ENCODE results near the gene APOL6.
"Not testable (repeated sequence)": the region's sequence is repeated elsewhere in the genome, so short reads cannot be mapped to it uniquely, and the experiment has no call there.

Gene APOL6

DNA sequence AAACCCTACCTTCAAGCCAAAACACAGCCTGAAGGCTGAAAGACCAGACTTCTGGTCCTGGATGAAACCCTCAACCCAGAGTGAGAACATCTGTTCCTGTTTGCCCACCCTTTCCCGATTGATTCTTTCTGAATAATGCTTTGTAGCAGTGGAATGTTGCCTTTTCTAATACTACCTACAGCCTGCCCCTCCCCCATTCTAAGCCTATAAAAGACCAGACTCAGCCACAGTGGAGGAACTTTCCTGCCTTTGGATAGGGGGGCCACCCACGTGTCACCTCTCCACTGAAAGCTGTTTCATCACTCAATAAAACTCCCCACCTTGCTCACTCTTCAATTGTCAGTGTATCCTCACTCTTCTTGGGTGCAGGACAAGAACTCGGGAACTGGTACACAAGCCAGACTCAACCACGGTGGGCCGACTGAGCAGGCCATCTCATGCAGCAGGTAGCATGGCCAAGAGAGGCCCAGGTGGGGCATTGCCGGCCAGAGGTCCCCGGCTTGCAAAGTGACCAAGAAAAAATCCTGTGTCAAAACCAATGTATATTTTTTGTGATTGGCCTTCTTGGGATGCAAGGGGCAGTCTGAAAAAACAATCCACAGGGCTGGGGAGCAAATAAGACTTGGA is 6.6 kb upstream of the APOL6 start:
- no peak for DNase-seq

DNA sequence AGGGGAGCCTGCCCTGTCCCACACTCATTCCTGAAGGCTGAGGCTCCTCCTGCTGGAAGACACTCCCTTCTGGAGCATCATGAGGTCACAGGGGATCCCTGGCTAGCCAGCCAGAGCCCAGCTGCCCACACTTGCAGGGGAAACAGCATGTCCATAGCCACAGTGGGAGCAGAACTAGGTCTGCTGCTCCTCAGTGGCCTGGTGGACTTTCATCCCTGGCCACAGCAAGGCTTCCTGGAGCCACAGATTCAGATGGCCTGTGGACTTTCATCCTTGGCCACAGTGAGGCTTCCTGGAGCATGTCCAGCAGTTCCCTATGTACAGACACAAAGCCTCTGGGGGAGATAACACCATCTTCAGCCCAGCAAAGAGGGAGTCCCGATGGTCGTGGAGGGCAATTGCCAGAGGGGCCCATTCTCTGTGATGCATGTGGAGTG is 5.9 kb upstream of the APOL6 start:
- no peak for DNase-seq

- DNase-seq, result no peak
Measured at GRCh38 chr22:35643991-35644390, 4.3 kb upstream of the APOL6 start.

DNA sequence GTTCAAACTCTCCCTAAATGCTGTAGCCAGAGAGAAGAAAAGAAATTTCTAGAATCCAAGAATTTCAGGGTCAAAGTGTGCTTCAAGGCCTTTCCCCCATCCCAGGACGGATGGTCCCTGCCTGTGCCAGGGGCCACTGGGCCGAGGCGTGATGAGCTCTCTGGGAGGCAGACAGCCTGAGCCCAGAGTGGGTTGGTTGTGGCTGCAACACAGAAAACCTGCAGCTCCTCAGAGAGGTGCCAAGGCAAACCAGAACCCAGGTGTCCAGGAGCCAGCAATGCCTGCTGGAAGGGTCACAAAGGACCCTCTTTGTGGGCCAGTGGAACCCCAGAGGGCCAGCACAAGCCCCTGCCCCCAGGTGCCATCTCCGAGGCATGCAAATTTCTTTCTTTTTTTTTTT is 2.6 kb upstream of the APOL6 start:
- no peak for DNase-seq

DNA sequence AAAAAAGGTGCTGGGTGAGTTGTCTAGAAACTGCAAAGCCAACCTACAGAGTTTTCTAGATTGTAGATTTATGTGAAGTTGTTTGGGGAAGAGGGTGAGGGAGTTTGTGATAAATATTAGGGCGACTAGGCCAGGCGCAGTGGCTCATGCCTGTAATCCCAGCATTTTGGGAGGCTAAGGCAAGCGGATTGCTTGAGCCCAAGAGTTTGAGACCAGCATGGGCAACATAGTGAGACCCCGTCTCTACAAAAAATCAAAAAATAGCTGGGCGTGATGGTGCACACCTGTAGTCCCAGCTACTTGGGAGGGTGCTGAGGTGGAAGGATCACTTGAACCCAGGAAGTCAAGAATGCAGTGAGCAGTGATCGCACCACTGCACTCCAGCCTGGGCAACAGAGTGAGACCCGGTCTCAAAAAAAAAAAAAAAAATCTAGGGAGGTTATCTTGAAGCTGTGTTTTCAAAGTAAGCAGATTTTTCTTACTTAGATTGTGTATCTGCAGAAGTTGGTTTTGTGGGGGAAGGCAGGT is 844 bp downstream of the APOL6 start:
- no peak for DNase-seq

GRCh38 chr22:35649636-35650250 is 1.5 kb downstream of the APOL6 start:
- no peak for DNase-seq

DNA sequence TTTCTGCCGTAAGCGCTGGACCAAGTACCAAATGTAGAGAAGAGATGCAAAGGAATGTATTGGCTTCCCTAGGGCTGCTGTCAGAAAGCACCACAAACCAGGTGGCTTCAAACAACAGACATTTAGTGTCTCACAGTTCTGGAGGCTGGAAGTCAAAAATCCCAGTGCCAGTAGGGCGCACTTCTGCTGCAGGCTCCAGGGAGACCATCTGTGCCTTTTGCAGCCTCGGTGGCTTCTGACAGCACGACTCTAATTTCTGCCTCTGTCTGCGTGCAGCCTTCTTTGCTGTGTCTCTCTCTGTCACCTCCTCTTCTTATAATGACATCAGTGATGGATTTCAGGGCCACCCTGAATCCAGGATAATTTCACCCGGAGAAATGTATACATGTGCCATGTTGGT is 2.8 kb downstream of the APOL6 start:
- DNase-seq, result no peak

DNA sequence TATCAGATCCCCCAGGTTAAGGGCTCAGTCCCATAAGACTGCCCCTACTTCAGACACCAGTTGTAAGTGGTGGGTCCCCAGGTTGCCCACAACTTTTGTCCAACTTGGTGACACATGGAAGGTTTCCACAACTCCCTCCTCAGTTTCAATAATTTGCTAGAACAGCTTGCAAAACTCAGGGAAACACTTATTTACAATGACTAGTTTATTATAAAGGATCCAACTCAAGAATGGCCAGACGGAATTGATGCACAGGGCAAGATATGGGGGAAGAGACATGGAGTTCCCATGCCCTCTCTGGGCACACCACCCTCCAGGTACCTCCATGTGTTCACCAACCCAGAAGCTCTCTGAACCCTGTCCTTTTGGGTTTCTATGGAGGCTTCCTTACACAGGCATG is 5.6 kb downstream of the APOL6 start:
- DNase-seq, result no peak

- DNase-seq, result no peak
Measured at GRCh38 chr22:35656284-35656752, 8.1 kb downstream of the APOL6 start.

- DNase-seq, result no peak
Measured at GRCh38 chr22:35657571-35658312, 9.5 kb downstream of the APOL6 start.

GRCh38 chr22:35660291-35661127 is 12.3 kb downstream of the APOL6 start:
- no peak for DNase-seq

- no peak for DNase-seq
Measured at GRCh38 chr22:35661464-35661863, 13.2 kb downstream of the APOL6 start.

DNA sequence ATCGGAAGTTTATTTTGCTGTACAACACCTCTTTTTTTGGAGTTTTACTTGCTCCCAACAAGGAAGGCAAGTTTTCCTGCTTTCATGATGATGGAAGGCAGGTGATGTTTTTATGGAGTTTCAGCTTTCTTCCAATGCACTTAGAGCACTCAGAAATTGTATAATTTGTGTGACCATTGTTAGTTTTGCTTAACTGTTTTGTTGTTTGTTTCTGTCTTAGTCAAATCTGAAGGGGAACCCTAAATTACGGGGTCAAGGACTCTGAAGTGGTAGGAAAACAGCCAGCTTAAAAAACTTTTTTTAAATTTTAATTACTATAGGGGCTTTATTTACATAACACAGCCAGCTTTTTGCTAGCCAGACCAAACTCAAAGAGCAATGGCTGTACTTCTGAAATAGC is 14.7 kb downstream of the APOL6 start:
- no peak for DNase-seq

GRCh38 chr22:35663371-35663770 is 15.1 kb downstream of the APOL6 start:
- no peak for DNase-seq

DNA sequence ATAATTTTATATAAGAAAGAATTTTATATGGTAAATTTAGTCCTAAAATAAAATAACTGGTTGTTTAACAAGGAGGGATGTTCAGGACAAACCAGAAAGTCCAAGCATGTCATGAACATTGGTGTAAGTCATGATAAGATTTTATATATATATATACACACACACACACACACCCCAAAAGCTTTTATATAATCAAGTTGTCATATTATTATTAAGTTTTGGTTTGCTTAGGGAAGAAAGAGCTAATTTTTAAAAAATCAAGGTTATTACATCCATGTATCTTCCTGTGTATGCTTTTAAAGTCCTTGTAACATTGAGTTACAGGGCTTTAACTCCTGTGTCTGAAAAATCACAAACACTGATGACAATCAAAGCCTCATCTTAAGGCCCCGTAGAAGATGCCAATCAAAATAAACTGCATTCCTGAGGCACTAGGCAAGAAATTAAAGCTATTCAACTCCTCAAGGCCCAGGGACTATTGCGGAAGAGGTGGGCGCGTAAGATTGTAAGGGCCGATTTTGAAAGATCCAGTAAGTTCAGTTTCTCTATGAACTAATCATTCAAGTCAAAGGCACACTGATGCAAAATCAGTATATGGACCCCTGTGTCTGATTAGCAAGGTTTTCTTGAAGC is 16.8 kb downstream of the APOL6 start:
- no peak for DNase-seq

GRCh38 chr22:35666699-35667098 is 18.5 kb downstream of the APOL6 start:
- not testable (repeated sequence) for DNase-seq

DNA sequence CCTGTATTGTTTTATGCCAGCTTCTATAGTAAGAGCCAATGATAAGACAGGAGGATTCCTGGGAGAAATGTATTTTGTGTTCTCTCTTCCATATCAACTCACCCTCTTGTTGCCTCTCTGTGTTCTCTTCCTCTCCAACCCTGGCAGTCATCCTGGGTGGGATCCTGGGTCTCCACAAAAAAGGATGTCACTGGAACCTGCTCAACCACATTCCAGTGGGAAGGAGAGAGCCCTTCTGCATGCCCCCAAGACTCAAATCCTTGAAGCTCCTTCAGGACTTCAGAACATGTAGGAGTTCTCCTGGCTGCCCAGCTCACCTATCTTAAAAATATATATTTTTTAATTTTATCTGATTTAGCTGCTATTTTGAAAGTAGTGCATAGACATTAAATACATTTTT is 26.1 kb downstream of the APOL6 start:
- no peak for DNase-seq

GRCh38 chr22:35676065-35676464 is 27.8 kb downstream of the APOL6 start:
- not testable (repeated sequence) for DNase-seq

- DNase-seq, result no peak
Measured at GRCh38 chr22:35677460-35678187, 29.4 kb downstream of the APOL6 start.

DNA sequence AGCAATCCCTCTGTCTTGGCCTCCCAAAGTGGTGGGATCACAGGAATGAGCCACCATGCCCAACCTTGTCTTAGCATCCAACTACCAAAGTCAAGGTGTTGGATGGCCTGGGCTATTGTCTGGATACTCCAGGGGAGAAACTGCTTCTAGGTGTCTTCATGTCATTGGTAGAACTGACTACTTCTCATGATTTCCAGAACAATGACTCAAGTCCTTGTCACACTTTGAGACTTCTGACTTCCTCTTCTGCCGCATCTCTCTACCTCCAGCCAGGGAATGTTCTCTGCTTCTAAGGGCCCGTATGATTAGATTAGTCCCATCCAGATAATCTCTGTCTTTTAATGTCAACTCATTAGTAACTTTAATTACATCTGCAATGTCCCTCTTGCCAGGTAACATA is 30.6 kb downstream of the APOL6 start:
- no peak for DNase-seq

- not testable (repeated sequence) for DNase-seq
Measured at GRCh38 chr22:35679492-35679891, 31.2 kb downstream of the APOL6 start.
